Measurements from ENCODE around the gene DUSP15. TPM values are rescaled to one million over a fixed set of nuclear protein-coding genes. Genes with fewer than 3 reads are reported as not detected.

The DUSP15 gene
- total RNA-seq (2022; extraction: Qiagen RNA extraction; ENCODE audit: low read depth) = 0.66 to 1.6 TPM (median 1.0 TPM) in 5 replicates

DNA sequence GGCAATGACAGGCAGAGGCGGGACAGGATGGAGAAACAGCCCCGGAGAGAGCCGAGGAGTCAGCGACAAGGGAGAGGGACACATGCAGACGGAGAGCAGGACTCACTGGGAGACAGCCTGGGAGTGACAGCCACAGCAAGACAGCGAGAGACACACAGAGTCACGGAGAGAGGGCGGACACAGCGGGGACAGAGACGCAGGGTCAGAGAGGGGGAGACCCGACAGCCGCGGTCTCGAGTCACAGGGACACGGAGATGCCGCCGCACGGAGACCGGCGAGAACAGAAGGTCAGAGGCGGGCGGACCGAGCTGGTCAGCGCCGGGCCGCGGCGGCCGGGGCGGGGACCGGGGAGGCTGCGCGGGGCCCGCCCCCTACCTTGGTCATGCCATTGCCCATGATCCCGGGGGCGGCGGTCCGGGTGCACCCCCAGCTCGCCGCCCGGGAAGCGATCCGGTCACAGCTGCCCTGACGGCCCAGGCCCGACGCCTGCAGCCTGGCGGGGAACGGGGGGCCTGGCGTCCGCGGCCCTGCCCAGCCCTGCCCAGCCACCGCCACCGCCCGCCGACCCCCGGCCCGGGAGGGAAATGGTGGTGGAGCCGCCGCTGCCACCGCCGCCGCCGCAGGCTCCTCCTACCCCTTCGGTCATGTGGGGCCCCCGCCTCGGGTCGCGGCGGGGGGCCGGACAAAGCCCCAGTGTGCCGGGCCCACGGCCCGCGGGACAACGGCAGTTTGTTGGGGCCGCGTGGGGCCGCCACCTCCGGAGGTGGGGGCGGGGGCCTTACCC, at the start of gene DUSP15, which contains the start of gene TTLL9:
Gene DUSP15 (minus strand): TSS at position 586 of the 784 bp plus-strand sequence. CDS start 190 bp downstream, at position 396.
Gene TTLL9 (plus strand): TSS at position 693 of the 784 bp plus-strand sequence. CDS start 493 bp downstream, outside the sequence.

DNA sequence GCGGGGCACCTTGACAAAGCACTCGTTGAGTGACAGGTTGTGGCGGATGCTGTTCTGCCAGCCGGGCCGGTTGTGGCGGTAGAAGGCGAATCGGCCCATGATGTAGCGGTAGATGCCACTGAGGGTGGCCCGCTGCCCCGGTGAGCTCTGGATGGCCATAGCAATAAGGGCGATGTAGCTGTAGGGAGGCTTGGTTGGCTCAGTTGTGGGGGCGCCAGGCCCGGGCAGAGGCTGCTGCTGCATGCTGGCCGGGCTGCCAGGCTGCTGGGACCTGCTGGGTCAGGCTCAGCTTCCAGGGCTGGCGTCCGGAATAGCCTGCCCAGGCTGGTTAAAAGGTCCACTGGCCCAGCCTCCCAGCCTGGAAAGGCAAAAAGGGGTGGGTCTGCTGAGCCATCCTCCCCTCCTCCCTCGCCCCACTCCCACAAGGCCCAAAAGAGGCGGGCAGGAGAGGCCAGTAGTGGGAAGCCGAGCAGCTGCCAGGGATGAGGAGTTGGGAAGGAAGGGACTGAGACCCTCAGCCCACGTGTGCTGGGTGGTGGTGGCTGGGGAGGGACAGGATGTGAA, 24.9 kb downstream of the DUSP15 start, which contains the start of gene FOXS1:
Gene FOXS1 (minus strand): TSS at position 305 of the 564 bp plus-strand sequence. CDS start 62 bp downstream, at position 243.

GRCh38 chr20:31819083-31819784, 51.1 kb downstream of the DUSP15 start, which contains the start of gene MYLK2:
TSS of gene MYLK2 (plus strand) at chr20:31819356. CDS start at chr20:31819581, 225 bp downstream.

Other genes with a start within 250 kb of the DUSP15 start
- gene COX4I2, start 232.6 kb downstream of the DUSP15 start, total RNA-seq (2022; extraction: Qiagen RNA extraction; ENCODE audit: low read depth) = not detected in 5 replicates
- gene BCL2L1, start 147.7 kb downstream of the DUSP15 start, total RNA-seq (2022; extraction: Qiagen RNA extraction; ENCODE audit: low read depth) = 255 to 281 TPM (median 270 TPM) in 5 replicates
- 98.1 to 114 TPM (median 103 TPM) in 5 replicates for gene TPX2, start 131.2 kb downstream of the DUSP15 start, total RNA-seq (2022; extraction: Qiagen RNA extraction; ENCODE audit: low read depth)
- gene MYLK2, start 51.2 kb downstream of the DUSP15 start, total RNA-seq (2022; extraction: Qiagen RNA extraction; ENCODE audit: low read depth) = 0.48 to 0.86 TPM (median 0.66 TPM) in 5 replicates
- 0.35 to 1.1 TPM (median 0.64 TPM) in 5 replicates for gene FOXS1, start 24.9 kb downstream of the DUSP15 start, total RNA-seq (2022; extraction: Qiagen RNA extraction; ENCODE audit: low read depth)
- 0.09 to 0.15 TPM in 2 of 5 replicates, not detected in the others for gene TTLL9, start 107 bp upstream of the DUSP15 start, total RNA-seq (2022; extraction: Qiagen RNA extraction; ENCODE audit: low read depth)
- 30.1 to 36.7 TPM (median 33.6 TPM) in 5 replicates for gene PDRG1, start 81.5 kb upstream of the DUSP15 start, total RNA-seq (2022; extraction: Qiagen RNA extraction; ENCODE audit: low read depth)
- 0.01 TPM in 1 of 5 replicates, not detected in the others for gene XKR7, start 97.6 kb upstream of the DUSP15 start, total RNA-seq (2022; extraction: Qiagen RNA extraction; ENCODE audit: low read depth)
- gene CCM2L, start 139.9 kb upstream of the DUSP15 start, total RNA-seq (2022; extraction: Qiagen RNA extraction; ENCODE audit: low read depth) = 0.24 to 0.56 TPM (median 0.45 TPM) in 5 replicates
- gene HCK, start 181.7 kb upstream of the DUSP15 start, total RNA-seq (2022; extraction: Qiagen RNA extraction; ENCODE audit: low read depth) = 0.06 to 0.18 TPM (median 0.14 TPM) in 5 replicates
- 33.4 to 37.6 TPM (median 36.7 TPM) in 5 replicates for gene TM9SF4, start 239.2 kb upstream of the DUSP15 start, total RNA-seq (2022; extraction: Qiagen RNA extraction; ENCODE audit: low read depth)